KMS-11 (cell line): ENCODE measurements around the gene KRTCAP2.

ENCODE experiments used
- H2AFZ ChIP-seq: fragments of 200-600 bp; sonication (generic); 2 replicates; pipeline ENCODE4 v1.6.1; 2016; ENCODE audit warnings: antibody characterized with exemption, mixed run types, low read depth
- H3K27ac ChIP-seq: fragments of 200-600 bp; sonication (generic); 2 replicates; pipeline ENCODE4 v1.6.1; 2016; ENCODE audit warnings: mild to moderate bottlenecking, mixed run types
- H3K27me3 ChIP-seq: fragments of 200-600 bp; sonication (generic); 2 replicates; pipeline ENCODE4 v1.6.1; 2017; ENCODE audit warnings: mild to moderate bottlenecking, low read depth, mixed run types, moderate library complexity; ENCODE audit not compliant: insufficient read depth
- H3K36me3 ChIP-seq: fragments of 200-600 bp; sonication (generic); 2 replicates; pipeline ENCODE4 v1.6.1; 2017; ENCODE audit warnings: mild to moderate bottlenecking, mixed run types; ENCODE audit not compliant: insufficient read depth
- H3K4me1 ChIP-seq: fragments of 200-600 bp; sonication (generic); 2 replicates; pipeline ENCODE4 v1.6.1; 2016; ENCODE audit warnings: mild to moderate bottlenecking, low read depth, mixed run types; ENCODE audit not compliant: poor library complexity, severe bottlenecking
- H3K4me2 ChIP-seq: fragments of 200-600 bp; sonication (generic); 2 replicates; pipeline ENCODE4 v1.7.0; 2016; ENCODE audit warnings: mild to moderate bottlenecking, mixed run types
- H3K4me3 ChIP-seq: fragments of 200-600 bp; sonication (generic); IDR thresholded peaks from 2 replicates; pipeline ENCODE4 v1.6.1; 2017; ENCODE audit warnings: low read depth, low read length, mixed read lengths; ENCODE audit not compliant: insufficient read depth
- H3K79me2 ChIP-seq: fragments of 200-600 bp; sonication (generic); 2 replicates; pipeline ENCODE4 v1.6.1; 2016; ENCODE audit warnings: low read depth, mixed run types; ENCODE audit not compliant: insufficient read depth
- H3K9ac ChIP-seq: fragments of 200-600 bp; sonication (generic); 2 replicates; pipeline ENCODE4 v1.6.1; 2016; ENCODE audit warnings: mild to moderate bottlenecking, mixed run types
- H4K20me1 ChIP-seq: fragments of 200-600 bp; sonication (generic); 2 replicates; pipeline ENCODE4 v1.6.1; 2016; ENCODE audit warnings: mild to moderate bottlenecking, mixed run types; ENCODE audit not compliant: insufficient read depth
- CTCF ChIP-seq: fragments of 200-600 bp; sonication (generic); conservative IDR thresholded peaks from 2 replicates; pipeline ENCODE4 v1.6.1; 2017; ENCODE audit warnings: low read depth, mild to moderate bottlenecking, antibody characterized with exemption, low read length, moderate library complexity, mixed read lengths

KRTCAP2 gene

GRCh38 chr1:155123801-155124200 is 49.3 kb downstream of the KRTCAP2 start:
- Histone ChIP-seq H4K20me1 (no peaks in the 10 kb centered on the region), H3K4me1 (peaks cover 23% of the 10 kb centered on the region), H3K4me2 (no peak overlapping the region), H3K4me3 (no peak overlapping the region), H3K36me3 (no peaks in the 10 kb centered on the region), H3K27ac (no peak overlapping the region), H3K27me3 (peaks cover 100% of the 10 kb centered on the region), H3K79me2 (no peaks in the 10 kb centered on the region), H3K9ac (no peak overlapping the region), H2AFZ (no peak overlapping the region)
- TF ChIP-seq CTCF, result no peak

GRCh38 chr1:155122308-155122707 is 50.8 kb downstream of the KRTCAP2 start:
- H4K20me1 ChIP-seq, result no peaks in the 10 kb centered on the region
- H3K9ac ChIP-seq, result no peak overlapping the region
- H3K36me3 ChIP-seq, result no peaks in the 10 kb centered on the region
- H3K27me3 ChIP-seq, result peaks cover 98% of the 10 kb centered on the region
- no peaks in the 10 kb centered on the region for H3K79me2 ChIP-seq
- H3K27ac ChIP-seq, result no peak overlapping the region
- no peak overlapping the region for H3K4me3 ChIP-seq
- no peak overlapping the region for H3K4me2 ChIP-seq
- peaks cover 25% of the 10 kb centered on the region for H3K4me1 ChIP-seq
- TF ChIP-seq CTCF, result no peak
- H2AFZ ChIP-seq, result no peak overlapping the region

DNA sequence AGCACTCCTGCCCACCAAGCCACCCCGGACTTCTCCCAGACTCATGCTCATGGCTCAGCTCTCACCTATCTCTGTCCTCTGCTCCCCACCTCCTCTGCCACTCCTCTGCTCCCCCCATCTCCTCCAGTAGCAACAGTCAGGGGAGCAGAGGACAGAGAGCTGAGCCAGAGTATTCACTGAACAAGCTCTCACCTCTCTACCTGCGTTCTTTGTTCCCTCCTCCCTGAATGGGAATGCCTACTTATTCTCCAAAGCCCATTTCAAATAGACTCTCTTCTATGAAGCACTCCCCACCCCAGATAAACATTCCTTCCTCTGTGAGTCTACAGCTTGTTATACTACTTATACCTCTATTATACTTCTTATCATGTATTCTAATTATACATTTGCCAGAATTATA is 51.9 kb downstream of the KRTCAP2 start:
- Histone ChIP-seq H3K4me1 (peaks cover 16% of the 10 kb centered on the region), H4K20me1 (no peaks in the 10 kb centered on the region), H3K4me3 (no peak overlapping the region), H3K27ac (no peak overlapping the region), H3K36me3 (no peaks in the 10 kb centered on the region), H3K9ac (no peak overlapping the region), H3K27me3 (peaks cover 90% of the 10 kb centered on the region), H2AFZ (no peak overlapping the region), H3K4me2 (no peak overlapping the region), H3K79me2 (no peaks in the 10 kb centered on the region)
- TF ChIP-seq CTCF, result no peak

- H3K36me3 ChIP-seq, result no peaks in the 10 kb centered on the region
- H3K4me1 ChIP-seq, result peaks cover 16% of the 10 kb centered on the region
- H3K79me2 ChIP-seq, result no peaks in the 10 kb centered on the region
- H3K4me2 ChIP-seq, result no peak overlapping the region
- H2AFZ ChIP-seq, result no peak overlapping the region
- H3K27ac ChIP-seq, result no peak overlapping the region
- no peak for TF ChIP-seq CTCF
- no peak overlapping the region for H3K9ac ChIP-seq
- H3K27me3 ChIP-seq, result peaks cover 83% of the 10 kb centered on the region
- H4K20me1 ChIP-seq, result no peaks in the 10 kb centered on the region
- no peak overlapping the region for H3K4me3 ChIP-seq
Measured at GRCh38 chr1:155120253-155120652, 52.9 kb downstream of the KRTCAP2 start.
